Colonic mucosa (tissue), 4 donors: ENCODE results near the gene CCDC122. TPM values are rescaled to one million over a fixed set of nuclear protein-coding genes. Genes with fewer than 3 reads are reported as not detected.

Experiments used
- DNase-seq: peaks from one replicate; pipeline ENCODE4 v3.0.0-alpha.2; 2020
- H3K27ac ChIP-seq: fragments of 200-600 bp; one replicate; pipeline ENCODE4 v1.8.0; 2021
- H3K27me3 ChIP-seq: fragments of 200-600 bp; one replicate; pipeline ENCODE4 v1.8.0; 2021
- H3K36me3 ChIP-seq: fragments of 200-600 bp; one replicate; pipeline ENCODE4 v1.8.0; 2021
- H3K4me1 ChIP-seq: fragments of 200-600 bp; one replicate; pipeline ENCODE4 v1.8.0; 2021; ENCODE audit warnings: mild to moderate bottlenecking
- H3K4me3 ChIP-seq: fragments of 200-600 bp; one replicate; pipeline ENCODE4 v1.8.0; 2021
- H3K9ac ChIP-seq, 2 donors: one replicate each; pipeline ENCODE4 v1.7.0; 2013; ENCODE audit warnings: control low read depth in 2 of 2, low read depth in 2 of 2, low read length in 2 of 2
- H3K9me3 ChIP-seq: fragments of 200-600 bp; one replicate; pipeline ENCODE4 v1.8.0; 2021
- CTCF ChIP-seq: fragments of 200-600 bp; IDR thresholded peaks from one replicate; pipeline ENCODE4 v1.8.0; 2022; ENCODE audit warnings: antibody characterized with exemption, mild to moderate bottlenecking
- intact Hi-C: fragments of 100-400 bp; cut with DNase I; formaldehyde crosslinking; loops from one replicate; pipeline ENCODE4 v1.14.1; 2022
- total RNA-seq, 2 donors: library from RNA; stranded (reverse); fragmentation: NEBNext Ultra II Directional in 1 of 2; extraction: Animal tissue kit (Norgen Biotek cat#: 25700) in 1 of 2; gene quantifications; one replicate each; pipeline ENCODE4 v1.2.1, GENCODE V29; 2021
- donor health status: healthy.
- donor health status: DM: no; HTN: no; CAD: no.
- donor health status: DM: no; HTN: no; CAD: no.

The CCDC122 gene
- total RNA-seq, 2 donors from 2014 or later: 5.4 to 6.9 TPM

GRCh38 chr13:43877326-43877725 lies 2.2 kb downstream of the CCDC122 start:
- no peaks in the 10 kb centered on the region for H3K4me1 ChIP-seq
- no peak overlapping the region for H3K9ac ChIP-seq
- DNase-seq: no peak
- TF ChIP-seq CTCF: no peak
- H3K4me3 ChIP-seq: no peak overlapping the region
- H3K27me3 ChIP-seq: no peaks in the 10 kb centered on the region
- H3K27ac ChIP-seq: no peak overlapping the region
- no peaks in the 10 kb centered on the region for H3K9me3 ChIP-seq
- H3K36me3 ChIP-seq: no peaks in the 10 kb centered on the region
- intact Hi-C loops: loop anchor here (10.0 kb wide), 1 partner anchor 1283 kb away; no protein-coding TSS in a partner anchor

- Histone ChIP-seq H3K9me3 (no peaks in the 10 kb centered on the region), H3K9ac (no peak overlapping the region), H3K4me3 (no peak overlapping the region), H3K27ac (no peak overlapping the region), H3K36me3 (no peaks in the 10 kb centered on the region), H3K4me1 (no peaks in the 10 kb centered on the region), H3K27me3 (no peaks in the 10 kb centered on the region)
- DNase-seq: no peak
- no peak for TF ChIP-seq CTCF
- intact Hi-C loops: loop anchor here (10.0 kb wide), 1 partner anchor 1282 kb away; no protein-coding TSS in a partner anchor
These were observed 3.2 kb downstream of the CCDC122 start for GRCh38 chr13:43876366-43876765.

- no peak for DNase-seq
- intact Hi-C loops: loop anchor here (10.0 kb wide), 1 partner anchor 1280 kb away; no protein-coding TSS in a partner anchor
- Histone ChIP-seq H3K9ac (no peak overlapping the region), H3K36me3 (no peaks in the 10 kb centered on the region), H3K27me3 (no peaks in the 10 kb centered on the region), H3K4me1 (no peaks in the 10 kb centered on the region), H3K4me3 (no peak overlapping the region), H3K9me3 (no peaks in the 10 kb centered on the region), H3K27ac (no peak overlapping the region)
- peak; percentile 55 for TF ChIP-seq CTCF
These were observed 4.9 kb downstream of the CCDC122 start for GRCh38 chr13:43874504-43875092.

GRCh38 chr13:43872181-43872580 lies 7.4 kb downstream of the CCDC122 start:
- no peak for TF ChIP-seq CTCF
- no peak overlapping the region for H3K4me3 ChIP-seq
- DNase-seq: no peak
- H3K27me3 ChIP-seq: no peaks in the 10 kb centered on the region
- intact Hi-C loops: loop anchor here (10.0 kb wide), 1 partner anchor 1277 kb away; no protein-coding TSS in a partner anchor
- H3K36me3 ChIP-seq: no peaks in the 10 kb centered on the region
- no peaks in the 10 kb centered on the region for H3K4me1 ChIP-seq
- H3K9me3 ChIP-seq: no peaks in the 10 kb centered on the region
- no peak overlapping the region for H3K9ac ChIP-seq
- H3K27ac ChIP-seq: no peak overlapping the region

GRCh38 chr13:43865892-43866291 lies 13.6 kb downstream of the CCDC122 start:
- H3K4me3 ChIP-seq: no peak overlapping the region
- H3K9me3 ChIP-seq: no peaks in the 10 kb centered on the region
- H3K27me3 ChIP-seq: no peaks in the 10 kb centered on the region
- intact Hi-C loops: loop anchor here (2.0 kb wide), 1 partner anchor 21 kb away; no protein-coding TSS in a partner anchor
- H3K27ac ChIP-seq: no peak overlapping the region
- H3K4me1 ChIP-seq: no peaks in the 10 kb centered on the region
- no peak for DNase-seq
- H3K9ac ChIP-seq: no peak overlapping the region
- H3K36me3 ChIP-seq: no peaks in the 10 kb centered on the region
- no peak for TF ChIP-seq CTCF
